Dendritic cell treated with granulocyte-macrophage colony-stimulating factor and Interleukin-4, amounts not matched to agents 40 ng/mL and 50 ng/mL, for 4 days (primary cell): ENCODE measurements around the gene MAP1LC3B.

Experiments used
- H3K27ac Mint-ChIP-seq: one replicate; pipeline ENCODE4 v1.8.0; 2022; ENCODE audit warnings: mild to moderate bottlenecking, mixed read lengths
- H3K27me3 Mint-ChIP-seq: one replicate; pipeline ENCODE4 v1.8.0; 2022; ENCODE audit warnings: mild to moderate bottlenecking, mixed read lengths
- H3K36me3 Mint-ChIP-seq: one replicate; pipeline ENCODE4 v1.8.0; 2022; ENCODE audit warnings: low read depth, mixed read lengths
- H3K4me1 Mint-ChIP-seq: one replicate; pipeline ENCODE4 v1.8.0; 2022; ENCODE audit warnings: low read depth, mixed read lengths
- H3K4me3 Mint-ChIP-seq: one replicate; pipeline ENCODE4 v1.8.0; 2022; ENCODE audit warnings: mild to moderate bottlenecking, moderate library complexity, mixed read lengths
- H3K9me3 Mint-ChIP-seq: one replicate; pipeline ENCODE4 v1.8.0; 2022; ENCODE audit warnings: mixed read lengths
- intact Hi-C: fragments of 100-400 bp; cut with micrococcal nuclease; formaldehyde crosslinking; loops from one replicate; pipeline ENCODE4 v1.15.0; 2022

Gene MAP1LC3B

GRCh38 chr16:87391950-87392820 is at the start of gene MAP1LC3B:
MAP1LC3B (plus strand) TSS chr16:87392336; CDS start chr16:87392428, 92 bp downstream.
- Mint-ChIP-seq H3K27ac (peak within 1 kb of the TSS; percentile 99), H3K4me1 (peaks cover 58% of the 10 kb centered on the region), H3K4me3 (peak within 1 kb of the TSS; percentile 87), H3K36me3 (peaks cover 50% of the 10 kb centered on the region), H3K9me3 (no peaks in the 10 kb centered on the region), H3K27me3 (no peaks in the 10 kb centered on the region)
- intact Hi-C loops: loop anchor here (1.0 to 5.0 kb wide), 2 partner anchors 8 to 75 kb away; partner anchors contain the start of gene C16orf95

GRCh38 chr16:87342504-87342903 is 49.6 kb upstream of the MAP1LC3B start:
- no peak overlapping the region for H3K27ac Mint-ChIP-seq
- intact Hi-C loops: no loop called here
- peaks cover 16% of the 10 kb centered on the region for H3K27me3 Mint-ChIP-seq
- H3K36me3 Mint-ChIP-seq: peaks cover 89% of the 10 kb centered on the region
- no peak overlapping the region for H3K4me3 Mint-ChIP-seq
- peaks cover 6% of the 10 kb centered on the region for H3K4me1 Mint-ChIP-seq
- H3K9me3 Mint-ChIP-seq: no peaks in the 10 kb centered on the region

GRCh38 chr16:87342978-87343752 is 49.0 kb upstream of the MAP1LC3B start:
- no peak overlapping the region for H3K27ac Mint-ChIP-seq
- H3K36me3 Mint-ChIP-seq: peaks cover 89% of the 10 kb centered on the region
- no peaks in the 10 kb centered on the region for H3K9me3 Mint-ChIP-seq
- peaks cover 15% of the 10 kb centered on the region for H3K27me3 Mint-ChIP-seq
- H3K4me1 Mint-ChIP-seq: peaks cover 5% of the 10 kb centered on the region
- intact Hi-C loops: no loop called here
- no peak overlapping the region for H3K4me3 Mint-ChIP-seq

- no peak overlapping the region for H3K4me3 Mint-ChIP-seq
- intact Hi-C loops: no loop called here
- H3K27me3 Mint-ChIP-seq: peaks cover 15% of the 10 kb centered on the region
- no peak overlapping the region for H3K27ac Mint-ChIP-seq
- no peaks in the 10 kb centered on the region for H3K9me3 Mint-ChIP-seq
- H3K4me1 Mint-ChIP-seq: peaks cover 5% of the 10 kb centered on the region
- peaks cover 89% of the 10 kb centered on the region for H3K36me3 Mint-ChIP-seq
Observed at GRCh38 chr16:87343753-87344050, 48.4 kb upstream of the MAP1LC3B start.

- H3K27ac Mint-ChIP-seq: no peak overlapping the region
- intact Hi-C loops: no loop called here
- H3K4me1 Mint-ChIP-seq: peaks cover 5% of the 10 kb centered on the region
- H3K9me3 Mint-ChIP-seq: no peaks in the 10 kb centered on the region
- H3K36me3 Mint-ChIP-seq: peaks cover 89% of the 10 kb centered on the region
- peaks cover 10% of the 10 kb centered on the region for H3K27me3 Mint-ChIP-seq
- no peak overlapping the region for H3K4me3 Mint-ChIP-seq
Observed at GRCh38 chr16:87344165-87344930, 47.8 kb upstream of the MAP1LC3B start.

- intact Hi-C loops: no loop called here
Observed at GRCh38 chr16:87344931-87345631, 47.1 kb upstream of the MAP1LC3B start.

GRCh38 chr16:87345726-87346424 is 46.3 kb upstream of the MAP1LC3B start:
- intact Hi-C loops: no loop called here
- Mint-ChIP-seq H3K36me3 (peaks cover 73% of the 10 kb centered on the region), H3K4me1 (peaks cover 5% of the 10 kb centered on the region), H3K4me3 (no peak overlapping the region), H3K27ac (no peak overlapping the region), H3K27me3 (peaks cover 10% of the 10 kb centered on the region), H3K9me3 (no peaks in the 10 kb centered on the region)

More at GRCh38 chr16:87344931-87345631, 47.1 kb upstream of the MAP1LC3B start:
- H3K4me1 Mint-ChIP-seq: peaks cover 5% of the 10 kb centered on the region
- peaks cover 10% of the 10 kb centered on the region for H3K27me3 Mint-ChIP-seq
- no peaks in the 10 kb centered on the region for H3K9me3 Mint-ChIP-seq
- H3K27ac Mint-ChIP-seq: no peak overlapping the region
- H3K36me3 Mint-ChIP-seq: peaks cover 81% of the 10 kb centered on the region
- no peak overlapping the region for H3K4me3 Mint-ChIP-seq

- Mint-ChIP-seq H3K27me3 (peaks cover 11% of the 10 kb centered on the region), H3K36me3 (peaks cover 68% of the 10 kb centered on the region), H3K4me1 (peaks cover 5% of the 10 kb centered on the region), H3K9me3 (no peaks in the 10 kb centered on the region), H3K4me3 (no peak overlapping the region), H3K27ac (no peak overlapping the region)
- intact Hi-C loops: no loop called here
Observed at GRCh38 chr16:87346517-87347060, 45.5 kb upstream of the MAP1LC3B start.

GRCh38 chr16:87347932-87348615 is 44.1 kb upstream of the MAP1LC3B start:
- Mint-ChIP-seq H3K4me3 (no peak overlapping the region), H3K27ac (no peak overlapping the region), H3K4me1 (peaks cover 5% of the 10 kb centered on the region), H3K27me3 (peaks cover 11% of the 10 kb centered on the region), H3K9me3 (no peaks in the 10 kb centered on the region), H3K36me3 (peaks cover 55% of the 10 kb centered on the region)
- intact Hi-C loops: no loop called here

GRCh38 chr16:87348616-87349157 is 43.4 kb upstream of the MAP1LC3B start:
- peaks cover 5% of the 10 kb centered on the region for H3K4me1 Mint-ChIP-seq
- peaks cover 53% of the 10 kb centered on the region for H3K36me3 Mint-ChIP-seq
- intact Hi-C loops: no loop called here
- peaks cover 11% of the 10 kb centered on the region for H3K27me3 Mint-ChIP-seq
- no peak overlapping the region for H3K27ac Mint-ChIP-seq
- no peak overlapping the region for H3K4me3 Mint-ChIP-seq
- H3K9me3 Mint-ChIP-seq: no peaks in the 10 kb centered on the region

- peaks cover 8% of the 10 kb centered on the region for H3K27me3 Mint-ChIP-seq
- H3K4me3 Mint-ChIP-seq: no peak overlapping the region
- intact Hi-C loops: no loop called here
- H3K36me3 Mint-ChIP-seq: peaks cover 39% of the 10 kb centered on the region
- peaks cover 5% of the 10 kb centered on the region for H3K4me1 Mint-ChIP-seq
- no peak overlapping the region for H3K27ac Mint-ChIP-seq
- H3K9me3 Mint-ChIP-seq: no peaks in the 10 kb centered on the region
Observed at GRCh38 chr16:87350031-87350430, 42.1 kb upstream of the MAP1LC3B start.

GRCh38 chr16:87350681-87351319 is 41.3 kb upstream of the MAP1LC3B start:
- Mint-ChIP-seq H3K27ac (no peak overlapping the region), H3K9me3 (no peaks in the 10 kb centered on the region)

More at GRCh38 chr16:87350681-87351319, 41.3 kb upstream of the MAP1LC3B start:
- Mint-ChIP-seq H3K27me3 (peaks cover 7% of the 10 kb centered on the region), H3K36me3 (peaks cover 36% of the 10 kb centered on the region), H3K4me3 (no peak overlapping the region), H3K4me1 (no peaks in the 10 kb centered on the region)
- intact Hi-C loops: no loop called here
